ENCODE results near the gene SLC16A5.

DNA sequence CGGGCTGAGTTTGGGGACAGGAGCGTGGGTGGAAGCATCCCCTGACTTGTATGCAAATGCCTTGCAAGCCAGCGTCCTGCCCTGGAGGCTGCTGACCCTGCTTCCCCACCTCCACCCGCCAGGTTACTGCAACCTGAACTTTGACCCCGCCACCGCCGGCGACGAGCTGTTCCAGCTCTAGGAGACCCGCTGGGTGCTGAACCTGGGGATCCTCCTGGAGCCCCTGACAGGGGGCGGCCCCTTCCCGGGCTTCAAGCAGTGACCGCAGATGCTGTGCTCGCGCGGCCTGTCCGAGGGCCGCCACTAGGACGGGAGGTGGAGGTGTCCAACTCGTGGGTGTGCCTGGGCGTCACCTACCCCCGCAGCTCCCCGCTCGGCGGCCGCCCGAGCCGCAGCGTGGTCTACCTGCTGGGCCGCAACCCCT is 10.7 kb upstream of the SLC16A5 start:
- TF ChIP-seq, protein P1, sequence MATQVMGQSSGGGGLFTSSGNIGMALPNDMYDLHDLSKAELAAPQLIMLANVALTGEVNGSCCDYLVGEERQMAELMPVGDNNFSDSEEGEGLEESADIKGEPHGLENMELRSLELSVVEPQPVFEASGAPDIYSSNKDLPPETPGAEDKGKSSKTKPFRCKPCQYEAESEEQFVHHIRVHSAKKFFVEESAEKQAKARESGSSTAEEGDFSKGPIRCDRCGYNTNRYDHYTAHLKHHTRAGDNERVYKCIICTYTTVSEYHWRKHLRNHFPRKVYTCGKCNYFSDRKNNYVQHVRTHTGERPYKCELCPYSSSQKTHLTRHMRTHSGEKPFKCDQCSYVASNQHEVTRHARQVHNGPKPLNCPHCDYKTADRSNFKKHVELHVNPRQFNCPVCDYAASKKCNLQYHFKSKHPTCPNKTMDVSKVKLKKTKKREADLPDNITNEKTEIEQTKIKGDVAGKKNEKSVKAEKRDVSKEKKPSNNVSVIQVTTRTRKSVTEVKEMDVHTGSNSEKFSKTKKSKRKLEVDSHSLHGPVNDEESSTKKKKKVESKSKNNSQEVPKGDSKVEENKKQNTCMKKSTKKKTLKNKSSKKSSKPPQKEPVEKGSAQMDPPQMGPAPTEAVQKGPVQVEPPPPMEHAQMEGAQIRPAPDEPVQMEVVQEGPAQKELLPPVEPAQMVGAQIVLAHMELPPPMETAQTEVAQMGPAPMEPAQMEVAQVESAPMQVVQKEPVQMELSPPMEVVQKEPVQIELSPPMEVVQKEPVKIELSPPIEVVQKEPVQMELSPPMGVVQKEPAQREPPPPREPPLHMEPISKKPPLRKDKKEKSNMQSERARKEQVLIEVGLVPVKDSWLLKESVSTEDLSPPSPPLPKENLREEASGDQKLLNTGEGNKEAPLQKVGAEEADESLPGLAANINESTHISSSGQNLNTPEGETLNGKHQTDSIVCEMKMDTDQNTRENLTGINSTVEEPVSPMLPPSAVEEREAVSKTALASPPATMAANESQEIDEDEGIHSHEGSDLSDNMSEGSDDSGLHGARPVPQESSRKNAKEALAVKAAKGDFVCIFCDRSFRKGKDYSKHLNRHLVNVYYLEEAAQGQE (IDR thresholded peaks at IDR 0.05; ENCODE audit: borderline replicate concordance) = no peak
- TF ChIP-seq, protein P2, sequence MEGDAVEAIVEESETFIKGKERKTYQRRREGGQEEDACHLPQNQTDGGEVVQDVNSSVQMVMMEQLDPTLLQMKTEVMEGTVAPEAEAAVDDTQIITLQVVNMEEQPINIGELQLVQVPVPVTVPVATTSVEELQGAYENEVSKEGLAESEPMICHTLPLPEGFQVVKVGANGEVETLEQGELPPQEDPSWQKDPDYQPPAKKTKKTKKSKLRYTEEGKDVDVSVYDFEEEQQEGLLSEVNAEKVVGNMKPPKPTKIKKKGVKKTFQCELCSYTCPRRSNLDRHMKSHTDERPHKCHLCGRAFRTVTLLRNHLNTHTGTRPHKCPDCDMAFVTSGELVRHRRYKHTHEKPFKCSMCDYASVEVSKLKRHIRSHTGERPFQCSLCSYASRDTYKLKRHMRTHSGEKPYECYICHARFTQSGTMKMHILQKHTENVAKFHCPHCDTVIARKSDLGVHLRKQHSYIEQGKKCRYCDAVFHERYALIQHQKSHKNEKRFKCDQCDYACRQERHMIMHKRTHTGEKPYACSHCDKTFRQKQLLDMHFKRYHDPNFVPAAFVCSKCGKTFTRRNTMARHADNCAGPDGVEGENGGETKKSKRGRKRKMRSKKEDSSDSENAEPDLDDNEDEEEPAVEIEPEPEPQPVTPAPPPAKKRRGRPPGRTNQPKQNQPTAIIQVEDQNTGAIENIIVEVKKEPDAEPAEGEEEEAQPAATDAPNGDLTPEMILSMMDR (IDR thresholded peaks at IDR 0.05; ENCODE audit: poor library complexity, severe bottlenecking) = no peak
- TF ChIP-seq EP300 (conservative IDR thresholded peaks at IDR 0.05; ENCODE audit: poor library complexity, severe bottlenecking) = no peak
- TF ChIP-seq RAD21 (conservative IDR thresholded peaks at IDR 0.05) = no peak
- no peak for TF ChIP-seq POLR2AphosphoS5 (IDR thresholded peaks at IDR 0.05)
- TF ChIP-seq EZH2 (IDR thresholded peaks at IDR 0.05; ENCODE audit: borderline replicate concordance, insufficient read depth, low read length, poor library complexity, severe bottlenecking) = no peak
